ENCODE measurements around the gene LAIR1.

DNA sequence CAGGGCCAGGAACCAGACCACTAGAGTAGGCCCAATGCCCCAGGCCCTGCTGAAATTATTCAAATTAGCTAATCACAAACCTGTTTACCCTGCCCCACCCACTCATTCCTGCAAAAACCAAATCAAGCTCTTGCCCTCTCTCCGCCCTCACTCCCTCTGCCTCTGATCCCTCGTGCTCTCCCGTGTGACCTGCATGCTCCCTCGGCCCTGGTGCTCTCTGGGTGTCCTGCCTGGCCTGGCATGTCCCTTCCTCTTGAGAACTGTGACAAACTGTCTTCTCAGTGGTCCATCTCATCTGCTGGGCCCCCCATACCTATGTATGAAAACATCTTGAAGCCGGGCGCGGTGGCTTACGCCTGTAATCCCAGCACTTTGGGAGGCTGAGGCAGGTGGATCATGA is 38.3 kb upstream of the LAIR1 start:
- TF ChIP-seq, protein P1, sequence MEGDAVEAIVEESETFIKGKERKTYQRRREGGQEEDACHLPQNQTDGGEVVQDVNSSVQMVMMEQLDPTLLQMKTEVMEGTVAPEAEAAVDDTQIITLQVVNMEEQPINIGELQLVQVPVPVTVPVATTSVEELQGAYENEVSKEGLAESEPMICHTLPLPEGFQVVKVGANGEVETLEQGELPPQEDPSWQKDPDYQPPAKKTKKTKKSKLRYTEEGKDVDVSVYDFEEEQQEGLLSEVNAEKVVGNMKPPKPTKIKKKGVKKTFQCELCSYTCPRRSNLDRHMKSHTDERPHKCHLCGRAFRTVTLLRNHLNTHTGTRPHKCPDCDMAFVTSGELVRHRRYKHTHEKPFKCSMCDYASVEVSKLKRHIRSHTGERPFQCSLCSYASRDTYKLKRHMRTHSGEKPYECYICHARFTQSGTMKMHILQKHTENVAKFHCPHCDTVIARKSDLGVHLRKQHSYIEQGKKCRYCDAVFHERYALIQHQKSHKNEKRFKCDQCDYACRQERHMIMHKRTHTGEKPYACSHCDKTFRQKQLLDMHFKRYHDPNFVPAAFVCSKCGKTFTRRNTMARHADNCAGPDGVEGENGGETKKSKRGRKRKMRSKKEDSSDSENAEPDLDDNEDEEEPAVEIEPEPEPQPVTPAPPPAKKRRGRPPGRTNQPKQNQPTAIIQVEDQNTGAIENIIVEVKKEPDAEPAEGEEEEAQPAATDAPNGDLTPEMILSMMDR (IDR thresholded peaks at IDR 0.05; ENCODE audit: insufficient read depth, low read length): no peak
- no peak for TF ChIP-seq GABPA (IDR thresholded peaks at IDR 0.05; ENCODE audit: low read depth)
- no peak for TF ChIP-seq POLR2AphosphoS5 (IDR thresholded peaks at IDR 0.05; ENCODE audit: low read depth)
- TF ChIP-seq, protein P2, sequence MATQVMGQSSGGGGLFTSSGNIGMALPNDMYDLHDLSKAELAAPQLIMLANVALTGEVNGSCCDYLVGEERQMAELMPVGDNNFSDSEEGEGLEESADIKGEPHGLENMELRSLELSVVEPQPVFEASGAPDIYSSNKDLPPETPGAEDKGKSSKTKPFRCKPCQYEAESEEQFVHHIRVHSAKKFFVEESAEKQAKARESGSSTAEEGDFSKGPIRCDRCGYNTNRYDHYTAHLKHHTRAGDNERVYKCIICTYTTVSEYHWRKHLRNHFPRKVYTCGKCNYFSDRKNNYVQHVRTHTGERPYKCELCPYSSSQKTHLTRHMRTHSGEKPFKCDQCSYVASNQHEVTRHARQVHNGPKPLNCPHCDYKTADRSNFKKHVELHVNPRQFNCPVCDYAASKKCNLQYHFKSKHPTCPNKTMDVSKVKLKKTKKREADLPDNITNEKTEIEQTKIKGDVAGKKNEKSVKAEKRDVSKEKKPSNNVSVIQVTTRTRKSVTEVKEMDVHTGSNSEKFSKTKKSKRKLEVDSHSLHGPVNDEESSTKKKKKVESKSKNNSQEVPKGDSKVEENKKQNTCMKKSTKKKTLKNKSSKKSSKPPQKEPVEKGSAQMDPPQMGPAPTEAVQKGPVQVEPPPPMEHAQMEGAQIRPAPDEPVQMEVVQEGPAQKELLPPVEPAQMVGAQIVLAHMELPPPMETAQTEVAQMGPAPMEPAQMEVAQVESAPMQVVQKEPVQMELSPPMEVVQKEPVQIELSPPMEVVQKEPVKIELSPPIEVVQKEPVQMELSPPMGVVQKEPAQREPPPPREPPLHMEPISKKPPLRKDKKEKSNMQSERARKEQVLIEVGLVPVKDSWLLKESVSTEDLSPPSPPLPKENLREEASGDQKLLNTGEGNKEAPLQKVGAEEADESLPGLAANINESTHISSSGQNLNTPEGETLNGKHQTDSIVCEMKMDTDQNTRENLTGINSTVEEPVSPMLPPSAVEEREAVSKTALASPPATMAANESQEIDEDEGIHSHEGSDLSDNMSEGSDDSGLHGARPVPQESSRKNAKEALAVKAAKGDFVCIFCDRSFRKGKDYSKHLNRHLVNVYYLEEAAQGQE (IDR thresholded peaks at IDR 0.05; ENCODE audit: insufficient replicate concordance, low read depth): no peak
- no peak for TF ChIP-seq SPI1 (IDR thresholded peaks at IDR 0.05; ENCODE audit: borderline replicate concordance, low read depth)

Data from HL-60 (cell line).